SK-N-SH (cell line): ENCODE data around the gene ERMN. TPM values are rescaled to one million over a fixed set of nuclear protein-coding genes. Genes with fewer than 3 reads are reported as not detected.

Experiments
- ELF1 ChIP-seq: IDR thresholded peaks from 2 replicates; pipeline ENCODE4 v1.4.0; 2012
- GABPA ChIP-seq: IDR thresholded peaks from 2 replicates; pipeline ENCODE4 v1.4.0; 2012; ENCODE audit warnings: low read depth, mild to moderate bottlenecking
- MXI1 ChIP-seq: IDR thresholded peaks from 2 replicates; pipeline ENCODE4 v1.6.1; 2012; ENCODE audit warnings: mild to moderate bottlenecking, low read depth, low read length, improper control_type of control experiment
- SIN3A ChIP-seq: IDR thresholded peaks from 2 replicates; pipeline ENCODE4 v1.6.1; 2012; ENCODE audit warnings: low read depth, mild to moderate bottlenecking, low read length, moderate library complexity, borderline replicate concordance
- polyA plus RNA-seq, 3 experiments: library from polyadenylated mRNA; depleted of rRNA; stranded (reverse); fragments of >200 nt; gene quantifications; 2 replicates each; pipeline ENCODE4 v1.2.3, GENCODE V29; 2012

ERMN gene
- polyA plus RNA-seq, 1 of the 3 experiments (the other 2 are of a cell fraction) = not detected

DNA sequence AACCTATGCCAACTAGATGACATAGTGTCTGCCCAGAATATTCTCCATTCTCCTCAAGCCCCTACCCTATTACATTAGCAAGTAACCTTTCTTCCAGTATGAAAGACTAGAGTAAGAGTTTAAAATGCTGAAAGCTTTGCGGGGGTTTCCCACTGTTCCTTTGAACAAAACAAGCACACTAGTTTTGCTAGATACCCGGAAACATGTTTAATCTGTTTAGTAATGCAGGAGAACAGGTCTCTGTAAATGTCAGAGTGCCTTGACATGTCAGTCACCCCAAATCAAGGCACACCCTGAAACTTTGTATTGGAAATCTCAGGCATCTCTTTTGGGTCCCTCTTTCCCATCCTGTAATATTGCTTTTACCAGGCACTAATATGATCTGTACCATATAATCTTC lies 56.6 kb downstream of the ERMN start (continued):
- TF ChIP-seq SIN3A = no peak
- TF ChIP-seq MXI1 = no peak
- TF ChIP-seq ELF1 = no peak
- TF ChIP-seq GABPA = no peak

Other genes starting within 250 kb of the ERMN start
- gene GALNT5, start 68.1 kb downstream of the ERMN start, polyA plus RNA-seq (2012; rRNA removed) = 10.4 and 15.3 TPM in 2 replicates
- gene CYTIP, start 118.3 kb upstream of the ERMN start, polyA plus RNA-seq (2012; rRNA removed) = not detected in 2 replicates